Neural cell (in vitro differentiated cells): ENCODE data around the gene TOR1A.

Experiments used
- CTCF ChIP-seq: fragments of 450-650 bp; IDR thresholded peaks from 2 replicates; pipeline ENCODE4 v1.5.1; 2014; ENCODE audit warnings: antibody characterized with exemption, mild to moderate bottlenecking, moderate library complexity; ENCODE audit not compliant: poor library complexity, severe bottlenecking
- EP300 ChIP-seq: fragments of 450-650 bp; conservative IDR thresholded peaks from 2 replicates; pipeline ENCODE4 v1.6.1; 2014; ENCODE audit warnings: antibody characterized with exemption, mild to moderate bottlenecking, moderate library complexity; ENCODE audit not compliant: poor library complexity, severe bottlenecking
- EZH2 ChIP-seq: fragments of 200-600, 300-800 bp; shearing (Covaris generic), sonication (generic); IDR thresholded peaks from 2 replicates; pipeline ENCODE4 v1.6.1; 2014; ENCODE audit warnings: antibody characterized with exemption, low read length, borderline replicate concordance, mild to moderate bottlenecking; ENCODE audit not compliant: insufficient read depth, poor library complexity, severe bottlenecking
- MXI1 ChIP-seq: fragments of 450-650 bp; conservative IDR thresholded peaks from 2 replicates; pipeline ENCODE4 v1.6.1; 2014; ENCODE audit warnings: antibody characterized with exemption, mild to moderate bottlenecking; ENCODE audit not compliant: poor library complexity, severe bottlenecking
- POLR2AphosphoS5 ChIP-seq: IDR thresholded peaks from 2 replicates; pipeline ENCODE4 v1.6.1; 2012
- RAD21 ChIP-seq: fragments of 450-650 bp; conservative IDR thresholded peaks from 2 replicates; pipeline ENCODE4 v1.6.1; 2014; ENCODE audit warnings: antibody characterized with exemption, mild to moderate bottlenecking, moderate library complexity
- REST ChIP-seq: IDR thresholded peaks from 2 replicates; pipeline ENCODE4 v1.6.1; 2012; ENCODE audit warnings: borderline replicate concordance
- SMC3 ChIP-seq: fragments of 450-650 bp; conservative IDR thresholded peaks from 2 replicates; pipeline ENCODE4 v1.6.1; 2014; ENCODE audit warnings: antibody characterized with exemption, mild to moderate bottlenecking, moderate library complexity; ENCODE audit not compliant: poor library complexity
- TAF1 ChIP-seq: IDR thresholded peaks from 2 replicates; pipeline ENCODE4 v1.6.1; 2012; ENCODE audit warnings: low read depth

- no peak for TF ChIP-seq EZH2
- no peak for TF ChIP-seq EP300
- no peak for TF ChIP-seq CTCF
- TF ChIP-seq RAD21, result no peak
- no peak for TF ChIP-seq SMC3
- TF ChIP-seq POLR2AphosphoS5, result no peak
- TF ChIP-seq TAF1, result no peak
- no peak for TF ChIP-seq REST
- TF ChIP-seq MXI1, result no peak
These were observed 17.9 kb downstream of the TOR1A start for GRCh38 chr9:129806061-129806460.
